HUDEP-2 (cell line): ENCODE measurements around the gene MRPS6.

Experiments used
- DNase-seq, 76 experiments: peaks; one replicate each; lab custom pipeline; 2025; ENCODE audit not compliant: unreplicated experiment in 76 of 76; lab: John Stamatoyannopoulos, UW

The MRPS6 gene

GRCh38 chr21:34177919-34178567, 104.7 kb downstream of the MRPS6 start:
- no peak for DNase-seq

- DNase-seq = no peak
Measured at GRCh38 chr21:34179204-34179935, 106.0 kb downstream of the MRPS6 start.

- DNase-seq = no peak
Measured at GRCh38 chr21:34180407-34180806, 107.0 kb downstream of the MRPS6 start.

GRCh38 chr21:34180826-34181359, 107.5 kb downstream of the MRPS6 start:
- no peak for DNase-seq

GRCh38 chr21:34181431-34182039, 108.2 kb downstream of the MRPS6 start:
- DNase-seq = no peak

GRCh38 chr21:34182436-34182835, 109.1 kb downstream of the MRPS6 start:
- DNase-seq = no peak

- DNase-seq = no peak
Measured at GRCh38 chr21:34183331-34183928, 110.1 kb downstream of the MRPS6 start.

GRCh38 chr21:34184232-34184631, 110.9 kb downstream of the MRPS6 start:
- DNase-seq = no peak

GRCh38 chr21:34185026-34185750, 111.8 kb downstream of the MRPS6 start:
- DNase-seq = no peak

- peak in 75 of 76 experiments; percentile 21 to 92 (median 78) for DNase-seq
Measured at GRCh38 chr21:34186109-34186719, 112.8 kb downstream of the MRPS6 start.

- no peak for DNase-seq
Measured at GRCh38 chr21:34187935-34188334, 114.6 kb downstream of the MRPS6 start.

- DNase-seq = no peak
Measured at GRCh38 chr21:34189506-34189905, 116.1 kb downstream of the MRPS6 start.

GRCh38 chr21:34190576-34191321, 117.4 kb downstream of the MRPS6 start:
- peak in 2 of 76 experiments; percentile 7 to 14 for DNase-seq

GRCh38 chr21:34191876-34192275, 118.5 kb downstream of the MRPS6 start:
- no peak for DNase-seq
